H1 (cell line): ENCODE data around the gene CUEDC1. TPM values are rescaled to one million over a fixed set of nuclear protein-coding genes. Genes with fewer than 3 reads are reported as not detected.
A peak's percentile ranks its signal among the peaks of the same experiment; 100 is the strongest.

Experiments used
- CTCF ChIA-PET: fragments of 300-600 bp; sonication (Branson Sonifier 250); formaldehyde crosslinking; loops from one replicate; lab custom pipeline; 2021; ENCODE audit not compliant: partially characterized antibody; lab: Charles Lee
- POLR2A ChIA-PET: fragments of 300-600 bp; sonication (Branson Sonifier 250); formaldehyde crosslinking; loops from one replicate; lab custom pipeline; 2021; ENCODE audit warnings: inconsistent platforms; ENCODE audit not compliant: partially characterized antibody; lab: Charles Lee
- DNase-seq, 2 experiments: peaks; one replicate each; pipeline versions ENCODE4 v3.0.0 to v3.0.0-alpha.2; 2010 to 2022; ENCODE audit warnings: low spot score in 2 of 2, low read depth in 1 of 2, mixed read lengths in 1 of 2
- FAIRE-seq: peaks from 2 replicates; lab custom pipeline; 2011; peaks lifted over from hg19 to GRCh38; lab: Jason Lieb, UNC
- H2AFZ ChIP-seq: 2 replicates; pipeline ENCODE4 v1.8.1; 2012; ENCODE audit warnings: low read length, inconsistent platforms
- H2AK5ac ChIP-seq: 2 replicates; pipeline ENCODE4 v1.6.1; 2013; ENCODE audit warnings: low read depth, low read length
- H2BK120ac ChIP-seq: replicated peaks from 2 replicates; pipeline ENCODE3; 2013; ENCODE audit warnings: low read depth, low read length, inconsistent platforms
- H2BK12ac ChIP-seq: 2 replicates; pipeline ENCODE4 v1.6.1; 2013; ENCODE audit warnings: low read depth, low read length
- H2BK15ac ChIP-seq: 2 replicates; pipeline ENCODE4 v1.6.1; 2013; ENCODE audit warnings: low read length
- H2BK20ac ChIP-seq: 2 replicates; pipeline ENCODE4 v1.6.1; 2013; ENCODE audit warnings: low read length
- H2BK5ac ChIP-seq: 2 replicates; pipeline ENCODE4 v1.6.1; 2013; ENCODE audit warnings: low read depth, low read length
- H3K14ac ChIP-seq: 2 replicates; pipeline ENCODE4 v1.6.1; 2013; ENCODE audit warnings: inconsistent platforms; ENCODE audit not compliant: insufficient read length
- H3K18ac ChIP-seq: 2 replicates; pipeline ENCODE4 v1.6.1; 2013; ENCODE audit warnings: low read length; ENCODE audit errors: extremely low read depth
- H3K23ac ChIP-seq: 2 replicates; pipeline ENCODE4 v1.6.1; 2013; ENCODE audit warnings: inconsistent platforms; ENCODE audit not compliant: insufficient read length
- H3K23me2 ChIP-seq: 2 replicates; pipeline ENCODE4 v1.6.1; 2013; ENCODE audit warnings: low read depth, low read length
- H3K27ac ChIP-seq: 2 replicates; pipeline ENCODE4 v1.6.1; 2011; ENCODE audit warnings: low read depth, low read length, inconsistent platforms
- H3K27me3 ChIP-seq, 4 experiments: replicated peaks in 1 of 4; 1 replicate in 1 of 4; 2 replicates in 3 of 4; pipeline versions ENCODE4 v1.6.1 to v1.8.1; 2011 to 2013; ENCODE audit warnings: low read length in 3 of 4, mild to moderate bottlenecking in 3 of 4, inconsistent platforms in 2 of 4, mixed read lengths in 2 of 4, moderate library complexity in 1 of 4; ENCODE audit not compliant: control insufficient read depth in 3 of 4, insufficient read depth in 3 of 4; ENCODE audit errors: extremely low read depth in 1 of 4
- H3K36me3 ChIP-seq, 4 experiments: 2 replicates each; pipeline versions ENCODE4 v1.6.1 to v1.8.1; 2011 to 2013; ENCODE audit warnings: mild to moderate bottlenecking in 4 of 4, low read length in 3 of 4, moderate library complexity in 2 of 4, control low read depth in 1 of 4, inconsistent platforms in 1 of 4; ENCODE audit not compliant: insufficient read depth in 4 of 4, control insufficient read depth in 2 of 4
- H3K4ac ChIP-seq: replicated peaks from 2 replicates; pipeline ENCODE3; 2013; ENCODE audit warnings: low read length, low read depth, mixed read lengths, inconsistent platforms; ENCODE audit not compliant: insufficient read length
- H3K4me1 ChIP-seq, 4 experiments: replicated peaks in 1 of 4; 1 replicate in 1 of 4; 2 replicates in 3 of 4; pipeline versions ENCODE4 v1.6.1 to v1.8.1; 2011 to 2013; ENCODE audit warnings: low read length in 3 of 4, inconsistent platforms in 2 of 4, mixed read lengths in 1 of 4; ENCODE audit not compliant: insufficient read depth in 4 of 4, control insufficient read depth in 3 of 4
- H3K4me2 ChIP-seq, 2 experiments: 2 replicates each; pipeline versions ENCODE4 v1.6.1 to v1.8.1; 2011 to 2013; ENCODE audit warnings: low read depth in 2 of 2, low read length in 2 of 2, control low read depth in 1 of 2, inconsistent platforms in 1 of 2, mild to moderate bottlenecking in 1 of 2; ENCODE audit not compliant: insufficient read depth in 1 of 2
- H3K4me3 ChIP-seq, 4 experiments: fragments of 200-600, 300-600 bp in 1 of 4; sonication (generic), shearing (Covaris generic), sonication (Bioruptor Twin) in 1 of 4; 2 replicates each; pipeline versions ENCODE4 v1.5.1 to v1.8.1; 2011 to 2016; ENCODE audit warnings: low read length in 4 of 4, low read depth in 3 of 4, control low read depth in 2 of 4, inconsistent platforms in 2 of 4, mild to moderate bottlenecking in 2 of 4, mixed read lengths in 1 of 4, moderate library complexity in 1 of 4; ENCODE audit not compliant: insufficient read depth in 2 of 4; ENCODE audit errors: extremely low read depth in 1 of 4
- H3K56ac ChIP-seq: replicated peaks from 2 replicates; pipeline ENCODE3; 2013; ENCODE audit warnings: low read depth, mild to moderate bottlenecking, mixed read lengths, low read length, inconsistent platforms; ENCODE audit not compliant: insufficient read length
- H3K79me1 ChIP-seq: 2 replicates; pipeline ENCODE4 v1.6.1; 2013; ENCODE audit warnings: low read depth, low read length, control low read depth
- H3K79me2 ChIP-seq, 2 experiments: 2 replicates each; pipeline versions ENCODE4 v1.6.1 to v1.8.1; 2012 to 2013; ENCODE audit warnings: low read length in 2 of 2, mild to moderate bottlenecking in 2 of 2, inconsistent platforms in 1 of 2; ENCODE audit not compliant: insufficient read depth in 2 of 2, control insufficient read depth in 1 of 2
- H3K9ac ChIP-seq, 4 experiments: replicated peaks in 1 of 4; 1 replicate in 1 of 4; 2 replicates in 3 of 4; pipeline versions ENCODE4 v1.6.1 to v1.8.1; 2011 to 2013; ENCODE audit warnings: low read depth in 3 of 4, low read length in 3 of 4, control low read depth in 2 of 4, mild to moderate bottlenecking in 2 of 4, moderate library complexity in 2 of 4, inconsistent platforms in 1 of 4; ENCODE audit errors: extremely low read depth in 1 of 4
- H3K9me3 ChIP-seq, 2 experiments: 2 replicates each; pipeline versions ENCODE4 v1.6.1 to v1.8.1; 2012 to 2013; ENCODE audit warnings: mild to moderate bottlenecking in 2 of 2, moderate library complexity in 2 of 2, control low read depth in 1 of 2, inconsistent platforms in 1 of 2, low read depth in 1 of 2, low read length in 1 of 2, mixed read lengths in 1 of 2; ENCODE audit not compliant: insufficient read depth in 2 of 2
- H4K20me1 ChIP-seq, 2 experiments: replicated peaks in 1 of 2; 2 replicates each; pipeline versions ENCODE3 to v1.8.1; 2011 to 2013; ENCODE audit warnings: inconsistent platforms in 2 of 2, low read length in 2 of 2, mild to moderate bottlenecking in 1 of 2; ENCODE audit not compliant: insufficient read depth in 2 of 2, control insufficient read depth in 1 of 2
- H4K5ac ChIP-seq: 2 replicates; pipeline ENCODE4 v1.6.1; 2013; ENCODE audit warnings: low read length, low read depth, mixed read lengths, inconsistent platforms; ENCODE audit not compliant: insufficient read length
- H4K8ac ChIP-seq: 2 replicates; pipeline ENCODE4 v1.8.0; 2013; ENCODE audit warnings: mild to moderate bottlenecking, moderate library complexity, low read length, inconsistent platforms; ENCODE audit not compliant: insufficient read depth; ENCODE audit errors: extremely low read depth
- H4K91ac ChIP-seq: replicated peaks from 2 replicates; pipeline ENCODE3; 2013; ENCODE audit warnings: low read length, mixed read lengths, inconsistent platforms; ENCODE audit not compliant: insufficient read length
- CTBP2 ChIP-seq: IDR thresholded peaks from 2 replicates; pipeline ENCODE4 v1.7.0; 2011; ENCODE audit warnings: borderline replicate concordance, mild to moderate bottlenecking, moderate library complexity, mixed read lengths, low read length; ENCODE audit not compliant: insufficient read depth, insufficient read length
- GABPA ChIP-seq: IDR thresholded peaks from 2 replicates; pipeline ENCODE4 v1.6.1; 2011; ENCODE audit warnings: mild to moderate bottlenecking, low read length, moderate library complexity, borderline replicate concordance; ENCODE audit not compliant: insufficient read depth
- JUND ChIP-seq: IDR thresholded peaks from 2 replicates; pipeline ENCODE4 v1.6.1; 2011; ENCODE audit warnings: mild to moderate bottlenecking, improper control_type of control experiment, low read length
- MAFK ChIP-seq: IDR thresholded peaks from 2 replicates; pipeline ENCODE4 v1.6.1; 2012; ENCODE audit warnings: low read depth, mild to moderate bottlenecking, improper control_type of control experiment, low read length
- RFX5 ChIP-seq: IDR thresholded peaks from 2 replicates; pipeline ENCODE4 v1.6.1; 2011; ENCODE audit warnings: low read depth, low read length, improper control_type of control experiment, borderline replicate concordance
- SIX5 ChIP-seq: IDR thresholded peaks from 2 replicates; pipeline ENCODE4 v1.6.1; 2011; ENCODE audit warnings: mild to moderate bottlenecking, low read depth, low read length
- TEAD4 ChIP-seq: IDR thresholded peaks from 2 replicates; pipeline ENCODE4 v1.6.1; 2012; ENCODE audit warnings: low read depth, low read length, inconsistent platforms, mixed read lengths
- WGBS, 2 experiments: shearing (Covaris generic) in 1 of 2; methylation state at CpG; one replicate each; pipeline versions ENCODE4 v1.1.6 to v1.1.7; 2013 to 2015; ENCODE audit warnings: low lambda C conversion rate in 2 of 2, mixed read lengths in 2 of 2, inconsistent platforms in 1 of 2, low coverage in 1 of 2, missing lambda C conversion rate in 1 of 2; ENCODE audit not compliant: insufficient replicate concordance in 2 of 2, insufficient coverage in 1 of 2, insufficient read length in 1 of 2; ENCODE audit errors: extremely low coverage in 1 of 2, missing lambda C conversion rate in 1 of 2; 5-methylcytosine and 5-hydroxymethylcytosine counted together
- polyA plus RNA-seq, 7 experiments: library from polyadenylated mRNA; depleted of rRNA in 3 of 7; stranded (reverse) in 5 of 7; unstranded in 2 of 7; fragments of >200 nt in 5 of 7; fragments of 200-250 nt in 2 of 7; gene quantifications; 1 replicate in 5 of 7; 2 replicates in 1 of 7; 4 replicates in 1 of 7; pipeline versions ENCODE4 v1.2.1 to v1.2.3, GENCODE V29; 2011 to 2013; ENCODE audit warnings: missing spikeins in 2 of 7, mixed read lengths in 2 of 7
- total RNA-seq: library from RNA; stranded (reverse); fragmentation: NEBNext Ultra II Directional; extraction: Animal tissue kit (Norgen Biotek cat#: 25700); gene quantifications from 2 replicates; pipeline ENCODE4 v1.2.1, GENCODE V29; 2021

Gene CUEDC1
- total and polyA plus RNA-seq, 2 of the 8 experiments (the other 6 are each of a cell fraction or from before 2014, with no cell fraction given), result 4.0 to 10.7 TPM

DNA sequence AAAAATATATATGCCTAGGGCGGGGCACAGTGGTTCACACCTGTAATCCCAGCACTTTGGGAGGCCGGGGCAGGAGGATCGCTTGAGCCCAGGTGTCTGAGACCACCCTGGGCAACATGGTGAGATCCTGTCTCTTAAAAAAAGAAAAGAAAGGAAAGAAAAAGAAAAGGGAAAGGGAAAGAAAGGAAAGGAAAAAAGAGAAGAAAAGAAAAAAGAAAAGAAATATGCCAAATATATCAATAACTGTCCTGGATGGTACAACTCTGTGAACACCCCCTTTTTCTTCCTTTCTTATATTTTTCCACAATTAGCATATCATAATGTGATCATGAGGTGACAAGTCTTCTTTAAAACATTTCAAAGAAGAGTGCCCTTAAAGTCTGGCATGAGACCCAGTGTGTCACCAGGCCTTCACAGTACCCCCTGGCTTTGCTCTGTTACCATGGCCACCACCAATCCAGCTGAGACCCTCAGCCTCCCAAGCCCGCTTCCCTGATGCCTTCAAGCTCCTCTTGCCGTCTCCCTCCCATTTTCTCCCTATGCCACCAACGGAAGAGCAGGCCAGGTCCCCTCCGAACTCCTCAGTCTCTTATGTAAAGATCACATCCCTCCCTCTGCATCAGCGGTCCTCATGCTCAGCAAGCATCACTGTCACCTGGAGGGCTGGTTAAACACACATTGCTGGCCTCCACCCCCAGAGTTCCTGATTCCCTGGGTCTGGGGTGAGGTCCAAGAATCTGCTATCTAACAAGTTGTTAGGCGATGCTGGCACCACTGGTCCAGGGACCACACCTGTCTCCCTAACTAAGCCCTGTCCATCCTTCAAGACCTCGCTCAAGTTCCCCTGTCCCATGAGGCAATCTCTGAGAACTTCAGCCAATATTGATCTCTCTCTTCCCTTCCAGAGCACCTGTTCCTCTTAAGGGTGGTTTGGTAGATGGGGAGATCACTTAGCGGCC lies 44.5 kb downstream of the CUEDC1 start:
- no peaks in the 10 kb centered on the region for H3K9me3 ChIP-seq
- H2BK120ac ChIP-seq, result peak overlapping the region; percentile 48
- H4K5ac ChIP-seq, result no peak overlapping the region
- H3K79me1 ChIP-seq, result peaks cover 4% of the 10 kb centered on the region; the same call in 1 of the 2 replicates
- no peak overlapping the region for H3K9ac ChIP-seq
- H3K27ac ChIP-seq, result no peak overlapping the region
- no peaks in the 10 kb centered on the region for H3K36me3 ChIP-seq
- no peak overlapping the region for H4K8ac ChIP-seq
- H3K18ac ChIP-seq, result peak overlapping the region; percentile 73; the same call in 1 of the 2 replicates
- no peak overlapping the region for H2BK15ac ChIP-seq
- 91% methylated on average over 11 of the region's 11 CpGs; no CpG with 5 or more reads in 1 of the 2 experiments for WGBS, 2 experiments
- H2AFZ ChIP-seq, result no peak overlapping the region
- H3K23me2 ChIP-seq, result no peaks in the 10 kb centered on the region
- no peak overlapping the region for H3K4me3 ChIP-seq
- peak overlapping the region; percentile 79 for H4K91ac ChIP-seq
- ChIA-PET CTCF (interaction anchor here (1.1 to 2.3 kb wide), 6 partner anchors 8 to 45 kb away, joined by 3 to 6 read pairs (median 4); partner anchors contain the start of gene CUEDC1), POLR2A (interaction anchor here (0.7 to 2.7 kb wide), 3 partner anchors 12 to 49 kb away, joined by 3 to 9 read pairs (median 4); no protein-coding TSS in a partner anchor)
- no peak overlapping the region for H2BK5ac ChIP-seq
- FAIRE-seq (no peak), DNase-seq (no peak)
- no peak overlapping the region for H3K4me2 ChIP-seq
- peak overlapping the region; percentile 92 for H2AK5ac ChIP-seq
- no peaks in the 10 kb centered on the region for H3K27me3 ChIP-seq
- no peak overlapping the region for H3K4ac ChIP-seq
- no peaks in the 10 kb centered on the region for H4K20me1 ChIP-seq
- H2BK12ac ChIP-seq, result peak overlapping the region; percentile 84
- no peaks in the 10 kb centered on the region for H3K79me2 ChIP-seq
- H3K23ac ChIP-seq, result no peak overlapping the region
- no peak overlapping the region for H2BK20ac ChIP-seq
- peaks cover 5 to 21% (median 10%) of the 10 kb centered on the region in 4 experiments; a peak in 6 of 7 replicates for H3K4me1 ChIP-seq
- no peak overlapping the region for H3K56ac ChIP-seq
- no peak overlapping the region for H3K14ac ChIP-seq
- TF ChIP-seq GABPA (no peak), CTBP2 (no peak), MAFK (no peak), JUND (no peak), SIX5 (no peak), TEAD4 (no peak), RFX5 (no peak)
